GM21447 (cell line): ENCODE measurements around the gene PET100.

Experiments used
- ATAC-seq: cut with Tn5 transposase; IDR thresholded peaks from one replicate; pipeline ENCODE4 v1.9.1; 2021; ENCODE audit not compliant: unreplicated experiment

PET100 gene

GRCh38 chr19:7650148-7650547 is 20.6 kb downstream of the PET100 start:
- ATAC-seq, result no peak

- ATAC-seq, result no peak
Observed at GRCh38 chr19:7652061-7652641, 22.6 kb downstream of the PET100 start.

- ATAC-seq, result no peak
Observed at GRCh38 chr19:7654401-7654800, 24.8 kb downstream of the PET100 start.

- no peak for ATAC-seq
Observed at GRCh38 chr19:7655581-7655980, 26.0 kb downstream of the PET100 start.

- ATAC-seq, result no peak
Observed at GRCh38 chr19:7657131-7657751, 27.6 kb downstream of the PET100 start.

- ATAC-seq, result peak; percentile 82
Observed at GRCh38 chr19:7658219-7658686, 28.7 kb downstream of the PET100 start.

- ATAC-seq, result no peak
Observed at GRCh38 chr19:7661744-7662538, 32.3 kb downstream of the PET100 start.

GRCh38 chr19:7662657-7663056 is 33.1 kb downstream of the PET100 start:
- ATAC-seq, result no peak

- ATAC-seq, result no peak
Observed at GRCh38 chr19:7663706-7664105, 34.1 kb downstream of the PET100 start.

- no peak for ATAC-seq
Observed at GRCh38 chr19:7665076-7665475, 35.5 kb downstream of the PET100 start.

GRCh38 chr19:7668842-7669241 is 39.2 kb downstream of the PET100 start, which contains the start of gene RETN:
Gene RETN, plus strand, starts transcription at chr19:7669049. Its CDS starts 278 bp downstream, at chr19:7669327.
- no peak for ATAC-seq

GRCh38 chr19:7669641-7670040 is 40.0 kb downstream of the PET100 start:
- ATAC-seq, result no peak

- ATAC-seq, result no peak
Observed at GRCh38 chr19:7670150-7670783, 40.7 kb downstream of the PET100 start.

GRCh38 chr19:7670790-7671189 is 41.2 kb downstream of the PET100 start:
- no peak for ATAC-seq

GRCh38 chr19:7672522-7672921 is 42.9 kb downstream of the PET100 start:
- no peak for ATAC-seq

- no peak for ATAC-seq
Observed at GRCh38 chr19:7674010-7675005, 44.7 kb downstream of the PET100 start.

- ATAC-seq, result no peak
Observed at GRCh38 chr19:7676376-7676775, 46.8 kb downstream of the PET100 start.

- no peak for ATAC-seq
Observed at GRCh38 chr19:7676854-7677253, 47.3 kb downstream of the PET100 start, which contains the start of gene MCEMP1. Gene MCEMP1, plus strand, starts transcription at chr19:7677090. Its CDS starts 31 bp downstream, at chr19:7677121.

- ATAC-seq, result no peak
Observed at GRCh38 chr19:7677669-7678311, 48.2 kb downstream of the PET100 start.
